Esophagus squamous epithelium (tissue), 5 donors: Measurements from ENCODE around the gene C1orf50. TPM values are rescaled to one million over a fixed set of nuclear protein-coding genes. Genes with fewer than 3 reads are reported as not detected.
"Not testable (repeated sequence)": the region's sequence is repeated elsewhere in the genome, so short reads cannot be mapped to it uniquely, and the experiment has no call there.

Experiments
- DNase-seq: peaks from one replicate; lab custom pipeline; 2025; lab: John Stamatoyannopoulos, UW
- H3K27ac ChIP-seq, 4 donors: fragments of 200-600 bp; sonication (generic); one replicate each; pipeline ENCODE4 v1.5.1; 2016 to 2019; ENCODE audit warnings: mild to moderate bottlenecking in 1 of 4
- H3K27me3 ChIP-seq, 4 donors: fragments of 200-600 bp; sonication (generic); 1 replicate in 3 of 4; 2 replicates in 1 of 4; pipeline versions ENCODE4 v1.5.1 to v1.6.0; 2017 to 2021; ENCODE audit warnings: antibody characterized with exemption in 1 of 4
- H3K36me3 ChIP-seq, 3 donors: fragments of 200-600 bp; sonication (generic); one replicate each; pipeline ENCODE4 v1.5.1; 2016 to 2019
- H3K4me1 ChIP-seq, 3 donors: fragments of 200-600 bp; sonication (generic); one replicate each; pipeline ENCODE4 v1.5.1; 2017 to 2019
- H3K4me3 ChIP-seq, 4 donors: fragments of 200-600 bp; sonication (generic); 1 replicate in 3 of 4; 2 replicates in 1 of 4; pipeline ENCODE4 v1.5.1; 2016 to 2019; ENCODE audit warnings: mild to moderate bottlenecking in 2 of 4, moderate library complexity in 1 of 4
- H3K9me3 ChIP-seq, 3 donors: fragments of 200-600 bp; sonication (generic); one replicate each; pipeline ENCODE4 v1.5.1; 2016 to 2019
- CTCF ChIP-seq, 6 experiments: fragments of 450-650 bp in 4 of 6; fragments of 200-600 bp in 2 of 6; sonication (generic) in 2 of 6; IDR thresholded peaks; one replicate each; pipeline ENCODE4 v1.5.1; 2016 to 2019; ENCODE audit warnings: antibody characterized with exemption in 6 of 6, mild to moderate bottlenecking in 4 of 6, moderate library complexity in 4 of 6
- POLR2A ChIP-seq, 4 donors: fragments of 450-650 bp; IDR thresholded peaks; one replicate each; pipeline ENCODE4 v1.6.1; 2017; ENCODE audit warnings: antibody characterized with exemption in 4 of 4, mild to moderate bottlenecking in 4 of 4, moderate library complexity in 3 of 4
- WGBS, 2 donors: methylation state at CpG; one replicate each; pipeline ENCODE4 v1.1.5; 2018; 5-methylcytosine and 5-hydroxymethylcytosine counted together
- intact Hi-C: fragments of 100-400 bp; cut with DNase I; formaldehyde crosslinking; loops from one replicate; pipeline ENCODE4 v1.15.0; 2022
- total RNA-seq, 4 donors: library from RNA; depleted of rRNA; stranded (reverse); fragments of >200 nt; gene quantifications; one replicate each; pipeline ENCODE4 v1.1.0, GENCODE V29; 2016
- donor health status: DM: yes; HTN: yes; CAD: no.

The C1orf50 gene
- 10 to 100 TPM in 1 of 4 donors, 1 to 10 TPM in 3; 1.5 to 15.4 (median 3.8) TPM for total RNA-seq

DNA sequence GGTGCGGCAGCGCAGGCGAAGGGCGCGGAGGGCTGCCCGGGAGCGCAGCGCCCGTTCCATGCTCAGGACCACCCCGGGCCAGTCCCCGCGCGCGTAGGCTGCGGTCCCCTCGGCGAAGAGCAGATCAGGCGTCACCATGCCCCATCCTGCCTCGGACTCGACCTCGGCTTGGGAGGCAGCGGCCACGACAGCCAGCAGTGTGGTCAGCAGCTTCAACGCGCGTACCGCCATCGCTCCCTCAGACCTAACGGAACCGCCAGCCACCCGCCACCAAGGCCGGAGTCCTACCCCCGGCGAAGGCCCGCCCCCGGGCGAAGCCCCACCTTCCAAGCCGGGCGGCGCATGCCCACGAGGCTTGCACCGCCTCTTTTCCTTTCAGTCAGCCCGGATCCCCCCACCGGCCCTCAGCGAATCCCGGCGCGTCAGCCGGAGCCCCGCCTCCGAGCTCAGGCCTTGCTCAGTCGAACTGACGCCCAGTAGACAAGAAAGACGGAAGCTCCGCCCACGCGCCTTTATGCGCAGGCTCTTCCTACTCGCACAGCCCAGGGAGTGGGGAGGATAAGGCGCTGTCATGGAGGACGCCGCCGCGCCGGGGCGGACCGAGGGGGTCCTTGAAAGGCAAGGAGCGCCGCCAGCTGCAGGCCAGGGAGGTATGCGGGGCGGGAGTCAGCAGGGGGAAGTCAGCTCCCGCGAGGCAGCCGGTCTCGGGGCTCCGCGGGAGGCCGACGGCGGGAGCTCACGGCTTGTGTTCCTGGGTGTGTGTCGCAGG is at the start of gene C1orf50, which contains the start of gene P3H1:
TSS of gene C1orf50 (plus strand) at position 509 of the 769 bp plus-strand sequence. CDS start at position 572, 63 bp downstream.
TSS of gene P3H1 (minus strand) at position 288 of the 769 bp plus-strand sequence. CDS start at position 231, 57 bp downstream.
- Histone ChIP-seq H3K36me3 (peaks cover 0 to 13% (median 0%) of the 10 kb centered on the region in 3 donors), H3K27me3 (no peaks in the 10 kb centered on the region), H3K9me3 (no peaks in the 10 kb centered on the region), H3K4me3 (peak within 1 kb of the TSS; percentile 63 to 97 (median 86)), H3K27ac (peak within 1 kb of the TSS; percentile 86 to 94 (median 93)), H3K4me1 (peaks cover 10 to 62% (median 16%) of the 10 kb centered on the region in 3 donors)
- intact Hi-C loops, result no loop called here
- TF ChIP-seq POLR2A (IDR thresholded peaks at IDR 0.05) (peak in 3 of 4 donors; percentile 95 to 99 (median 98)), CTCF (IDR thresholded peaks at IDR 0.05) (peak in 1 of 6 experiments; percentile 29)
- DNase-seq, result peak; percentile 96
- WGBS, 2 donors, result no CpG with 5 or more reads among the region's 82 CpGs

GRCh38 chr1:42720868-42721267 is 46.2 kb upstream of the C1orf50 start:
- H3K36me3 ChIP-seq, result peaks cover 0 to 21% (median 0%) of the 10 kb centered on the region in 3 donors
- H3K27ac ChIP-seq, result no peak overlapping the region
- H3K4me3 ChIP-seq, result no peak overlapping the region
- H3K9me3 ChIP-seq, result no peaks in the 10 kb centered on the region
- TF ChIP-seq CTCF (IDR thresholded peaks at IDR 0.05), result no peak
- TF ChIP-seq POLR2A (IDR thresholded peaks at IDR 0.05), result no peak
- WGBS, 2 donors, result 100% methylated on average over 1 of the region's 1 CpG
- no peaks in the 10 kb centered on the region for H3K27me3 ChIP-seq
- no peaks in the 10 kb centered on the region for H3K4me1 ChIP-seq
- DNase-seq, result no peak
- intact Hi-C loops, result no loop called here

GRCh38 chr1:42721926-42722325 is 45.1 kb upstream of the C1orf50 start:
- 89 to 100% methylated on average over 1 to 3 of the region's 3 CpGs for WGBS, 2 donors
- Histone ChIP-seq H3K36me3 (peaks cover 0 to 11% (median 0%) of the 10 kb centered on the region in 3 donors), H3K4me1 (no peaks in the 10 kb centered on the region), H3K27me3 (no peaks in the 10 kb centered on the region), H3K27ac (no peak overlapping the region), H3K4me3 (no peak overlapping the region), H3K9me3 (no peaks in the 10 kb centered on the region)
- DNase-seq, result no peak
- intact Hi-C loops, result no loop called here
- TF ChIP-seq CTCF (IDR thresholded peaks at IDR 0.05) (no peak), POLR2A (IDR thresholded peaks at IDR 0.05) (no peak)

GRCh38 chr1:42722403-42722802 is 44.6 kb upstream of the C1orf50 start:
- 72 to 90% methylated on average over 2 of the region's 2 CpGs for WGBS, 2 donors
- intact Hi-C loops, DNase-seq, H3K27ac ChIP-seq, H3K4me1 ChIP-seq, H3K9me3 ChIP-seq, H3K4me3 ChIP-seq, H3K27me3 ChIP-seq: not testable (repeated sequence)
- peaks cover 0 to 11% (median 0%) of the 10 kb centered on the region in 3 donors for H3K36me3 ChIP-seq

DNA sequence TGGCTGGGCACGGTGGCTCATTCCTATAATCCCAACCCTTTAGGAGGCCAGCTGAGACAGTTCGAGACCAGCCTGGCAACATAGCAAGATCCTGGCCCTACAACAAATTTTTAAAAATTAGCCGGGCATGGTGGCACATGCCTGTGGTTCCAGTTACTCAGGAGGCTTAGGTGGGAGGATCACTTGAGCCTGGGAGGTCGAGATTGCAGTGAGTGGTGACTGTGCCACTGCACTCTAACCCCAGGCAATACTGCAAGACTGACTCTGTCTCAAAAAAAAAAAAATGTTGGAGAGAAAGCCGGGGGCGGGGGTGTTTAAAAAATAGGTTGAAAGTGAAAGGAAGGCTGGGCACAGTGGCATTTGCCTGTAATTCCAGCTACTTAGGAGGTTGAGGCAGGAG is 43.5 kb upstream of the C1orf50 start:
- TF ChIP-seq POLR2A (IDR thresholded peaks at IDR 0.05) (no peak), CTCF (IDR thresholded peaks at IDR 0.05) (no peak)
- Histone ChIP-seq H3K4me3 (no peak overlapping the region), H3K27ac (no peak overlapping the region), H3K9me3 (no peaks in the 10 kb centered on the region), H3K27me3 (no peaks in the 10 kb centered on the region), H3K36me3 (peaks cover 0 to under 1% (median 0%) of the 10 kb centered on the region in 3 donors), H3K4me1 (no peaks in the 10 kb centered on the region)
- no peak for DNase-seq
- intact Hi-C loops, result no loop called here
- 45 to 53% methylated on average over 6 of the region's 6 CpGs for WGBS, 2 donors

- intact Hi-C loops, H3K4me3 ChIP-seq, H3K27ac ChIP-seq, H3K4me1 ChIP-seq, H3K36me3 ChIP-seq, H3K27me3 ChIP-seq, DNase-seq, H3K9me3 ChIP-seq: not testable (repeated sequence)
- WGBS, 2 donors, result 97 to 98% methylated on average over 4 of the region's 4 CpGs
Measured at GRCh38 chr1:42725820-42726219, 41.2 kb upstream of the C1orf50 start.
